ENCODE data around the gene SHISA2. TPM values are rescaled to one million over a fixed set of nuclear protein-coding genes. Genes with fewer than 3 reads are reported as not detected.

SHISA2 gene
- total and polyA plus RNA-seq, 4 donors: 0.68 to 20.1 (median 8.8) TPM

DNA sequence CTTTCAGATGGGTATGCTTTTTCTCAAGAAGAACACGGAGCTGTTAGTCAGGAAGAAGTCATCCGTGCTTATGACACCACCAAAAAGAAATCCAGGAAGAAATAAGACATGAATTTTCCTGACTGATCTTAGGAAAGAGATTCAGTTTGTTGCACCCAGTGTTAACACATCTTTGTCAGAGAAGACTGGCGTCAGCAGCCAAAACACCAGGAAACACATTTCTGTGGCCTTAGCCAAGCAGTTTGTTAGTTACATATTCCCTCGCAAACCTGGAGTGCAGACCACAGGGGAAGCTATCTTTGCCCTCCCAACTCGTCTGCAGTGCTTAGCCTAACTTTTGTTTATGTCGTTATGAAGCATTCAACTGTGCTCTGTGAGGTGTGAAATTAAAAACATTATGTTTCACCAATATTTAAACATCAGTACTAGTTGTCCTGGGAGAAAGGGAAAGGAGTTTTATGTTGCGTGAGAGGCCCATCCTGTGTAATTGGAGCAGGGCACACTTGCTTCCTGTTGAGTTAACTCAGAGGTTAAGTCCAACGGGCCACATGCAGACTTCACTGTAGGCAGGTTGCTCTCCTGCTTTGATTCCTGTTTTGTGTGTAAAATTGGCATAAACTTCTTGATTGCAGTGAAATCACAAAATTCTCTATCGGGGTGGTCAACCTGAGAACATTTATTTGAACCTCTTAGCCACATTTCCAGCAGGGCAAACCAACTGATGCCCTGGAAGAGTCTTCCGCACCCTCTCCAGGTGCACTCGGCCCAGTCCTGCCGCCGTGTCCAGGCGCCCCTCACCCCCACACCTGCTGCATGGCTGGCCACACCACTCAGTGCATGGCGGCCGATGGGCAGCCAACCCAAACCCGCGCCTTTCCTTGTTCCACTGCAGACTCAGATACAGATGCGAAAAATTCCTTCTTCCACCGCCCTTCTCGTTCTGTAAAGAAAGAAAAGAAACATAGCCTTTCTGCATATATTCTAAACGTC, 31.6 kb downstream of the SHISA2 start:
- 62 to 70% methylated on average over 22 of the region's 22 CpGs for WGBS, 2 donors
- H3K9ac ChIP-seq (ENCODE audit: insufficient read depth in 1 of 2, low read length in 2 of 2): no peak overlapping the region
- peaks cover 6 to 70% (median 48%) of the 10 kb centered on the region in 5 donors for H3K4me1 ChIP-seq (ENCODE audit: control insufficient read depth in 5 of 5, insufficient read depth in 5 of 5, low read length in 5 of 5)

DNA sequence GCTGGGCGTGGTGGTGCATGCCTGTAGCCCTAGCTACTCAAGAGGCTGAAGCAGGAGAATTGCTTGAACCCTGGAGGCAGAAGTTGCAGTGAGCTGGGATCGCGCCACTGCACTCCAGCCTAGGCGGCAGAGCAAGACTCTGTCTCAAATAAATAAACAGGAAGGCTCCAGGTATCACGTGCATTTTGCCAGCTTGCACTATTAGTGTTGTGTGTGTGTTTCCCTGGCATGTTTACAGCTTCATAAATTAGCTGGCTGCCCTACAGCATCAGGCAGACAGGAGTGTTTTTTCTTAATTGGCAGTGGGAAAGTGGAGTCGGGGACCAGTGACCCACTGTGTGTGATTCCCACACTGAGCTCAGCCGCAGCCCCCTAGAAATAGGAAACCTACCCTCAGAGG, 32.6 kb downstream of the SHISA2 start:
- 73 to 78% methylated on average over 7 of the region's 7 CpGs for WGBS, 2 donors
- H3K9ac ChIP-seq (ENCODE audit: insufficient read depth in 1 of 2, low read length in 2 of 2): no peak overlapping the region
- peaks cover 2 to 74% (median 44%) of the 10 kb centered on the region in 5 donors for H3K4me1 ChIP-seq (ENCODE audit: control insufficient read depth in 5 of 5, insufficient read depth in 5 of 5, low read length in 5 of 5)
- TF ChIP-seq CTCF (IDR thresholded peaks at IDR 0.05; ENCODE audit: control extremely low read depth, extremely low read depth): no peak
- H3K36me3 ChIP-seq (ENCODE audit: control insufficient read depth in 4 of 4, insufficient read depth in 4 of 4, low read length in 4 of 4): peaks cover 0 to 9% (median 4%) of the 10 kb centered on the region in 4 donors
- H3K27ac ChIP-seq (ENCODE audit: low read depth in 1 of 2, low read length in 1 of 2): no peak overlapping the region
- H3K27me3 ChIP-seq (ENCODE audit: control insufficient read depth in 3 of 3, insufficient read depth in 3 of 3, low read length in 2 of 3): no peaks in the 10 kb centered on the region
- ATAC-seq (ENCODE audit: insufficient read depth, low FRiP score) (no peak), DNase-seq (no peak)
- H3K9me3 ChIP-seq (ENCODE audit: control insufficient read depth in 4 of 4, insufficient read depth in 3 of 4, low read length in 3 of 4): no peaks in the 10 kb centered on the region
- no peak overlapping the region for H3K4me3 ChIP-seq

More for the DNA sequence above, 31.6 kb downstream of the SHISA2 start:
- ATAC-seq (ENCODE audit: insufficient read depth, low FRiP score) (no peak), DNase-seq (peak in 2 of 3 donors; percentile 42 to 60)
- Histone ChIP-seq H3K4me3 (no peak overlapping the region), H3K9me3 (ENCODE audit: control insufficient read depth in 4 of 4, insufficient read depth in 3 of 4, low read length in 3 of 4) (no peaks in the 10 kb centered on the region), H3K27me3 (ENCODE audit: control insufficient read depth in 3 of 3, insufficient read depth in 3 of 3, low read length in 2 of 3) (no peaks in the 10 kb centered on the region), H3K36me3 (ENCODE audit: control insufficient read depth in 4 of 4, insufficient read depth in 4 of 4, low read length in 4 of 4) (peaks cover 0 to 9% (median 4%) of the 10 kb centered on the region in 4 donors), H3K27ac (ENCODE audit: low read depth in 1 of 2, low read length in 1 of 2) (no peak overlapping the region)
- TF ChIP-seq CTCF (IDR thresholded peaks at IDR 0.05; ENCODE audit: control extremely low read depth, extremely low read depth): no peak

DNA sequence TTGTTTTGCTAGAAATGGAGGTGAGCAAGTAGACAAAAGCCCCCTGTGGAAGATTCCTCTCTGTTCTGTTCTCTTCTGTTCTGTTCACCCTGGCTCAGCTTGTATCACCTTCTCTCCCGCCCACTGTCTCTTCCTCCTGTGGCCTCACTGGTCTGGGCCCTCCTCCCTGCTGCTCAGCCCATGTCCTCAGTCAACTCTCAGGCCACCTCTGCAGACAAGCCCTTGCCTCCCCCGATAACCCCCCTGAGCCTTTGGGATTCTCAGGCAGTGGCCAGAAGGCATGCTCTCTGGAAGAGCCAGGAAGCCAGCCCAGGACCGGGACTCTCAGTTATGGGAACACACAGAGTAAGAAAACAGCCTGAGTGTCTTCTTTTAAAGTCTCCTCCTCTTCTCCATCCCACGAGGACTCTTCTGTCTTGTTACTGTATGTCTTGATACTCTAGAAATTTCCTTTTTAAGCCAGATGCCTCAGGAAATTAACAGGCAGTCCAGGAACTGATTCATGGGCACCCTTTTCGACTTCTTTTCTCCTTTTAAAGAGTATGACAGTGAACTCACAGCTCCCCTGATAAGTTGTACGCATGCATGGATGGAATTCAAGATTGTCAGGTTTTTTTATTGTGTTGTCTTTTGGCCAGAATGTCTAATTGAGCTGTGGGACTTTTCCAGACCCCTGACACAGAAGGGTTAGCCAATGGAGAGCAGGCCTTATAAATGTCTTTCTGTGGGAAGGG, 33.7 kb downstream of the SHISA2 start:
- 68 to 82% methylated on average over 6 of the region's 6 CpGs for WGBS, 2 donors
- H3K27me3 ChIP-seq (ENCODE audit: control insufficient read depth in 3 of 3, insufficient read depth in 3 of 3, low read length in 2 of 3): no peaks in the 10 kb centered on the region
- no peak overlapping the region for H3K9ac ChIP-seq (ENCODE audit: insufficient read depth in 1 of 2, low read length in 2 of 2)
- H3K9me3 ChIP-seq (ENCODE audit: control insufficient read depth in 4 of 4, insufficient read depth in 3 of 4, low read length in 3 of 4): no peaks in the 10 kb centered on the region
- no peak overlapping the region for H3K4me3 ChIP-seq
- H3K4me1 ChIP-seq (ENCODE audit: control insufficient read depth in 5 of 5, insufficient read depth in 5 of 5, low read length in 5 of 5): peaks cover 0 to 72% (median 40%) of the 10 kb centered on the region in 5 donors
- peaks cover 0 to 9% (median 4%) of the 10 kb centered on the region in 4 donors for H3K36me3 ChIP-seq (ENCODE audit: control insufficient read depth in 4 of 4, insufficient read depth in 4 of 4, low read length in 4 of 4)
- DNase-seq (peak in 2 of 3 donors; percentile 55 to 57), ATAC-seq (ENCODE audit: insufficient read depth, low FRiP score) (no peak)
- no peak for TF ChIP-seq CTCF (IDR thresholded peaks at IDR 0.05; ENCODE audit: control extremely low read depth, extremely low read depth)
- peak overlapping the region in 1 of 2 donors; percentile 5 for H3K27ac ChIP-seq (ENCODE audit: low read depth in 1 of 2, low read length in 1 of 2)
